Measurements from ENCODE around the gene C12orf60.

Gene C12orf60

DNA sequence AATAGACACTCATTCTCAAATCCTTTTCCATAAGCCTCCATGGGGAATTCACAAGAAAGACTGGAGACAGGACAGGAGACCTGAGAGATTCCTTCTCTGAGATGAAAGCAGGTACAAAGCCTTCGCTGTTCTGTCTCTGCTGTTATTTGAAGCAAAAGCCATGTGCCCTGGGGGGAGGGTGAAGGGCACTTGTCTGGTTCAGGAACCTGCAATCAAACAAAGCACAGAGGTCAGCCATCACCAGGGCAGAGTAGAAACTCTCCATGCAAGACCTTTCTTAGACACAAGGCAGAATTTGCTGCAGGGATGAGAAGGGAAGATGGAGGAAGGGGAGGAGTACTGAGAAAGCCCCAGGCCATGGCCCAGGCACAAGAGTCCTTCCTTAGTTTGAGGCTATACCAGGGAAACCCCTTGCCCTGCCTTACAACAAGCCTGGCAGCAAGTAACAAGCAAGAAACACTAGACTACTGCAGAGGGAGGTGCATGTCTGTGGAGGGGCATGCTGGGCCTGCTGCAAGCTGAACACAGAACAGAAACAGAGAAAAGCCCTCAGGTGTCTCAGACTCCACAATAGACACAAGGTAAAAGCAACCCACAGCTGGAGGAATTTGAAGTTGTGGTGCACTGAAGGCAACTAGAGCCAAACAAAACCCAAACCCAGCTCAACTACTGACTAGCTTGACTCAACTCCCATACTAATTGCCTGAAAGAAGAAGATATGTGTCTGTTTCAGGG, 47.6 kb downstream of the C12orf60 start:
- H3K4me3 ChIP-seq (replicated peaks; ENCODE audit: low read depth, low read length): no peak overlapping the region
- TF ChIP-seq, protein P1, sequence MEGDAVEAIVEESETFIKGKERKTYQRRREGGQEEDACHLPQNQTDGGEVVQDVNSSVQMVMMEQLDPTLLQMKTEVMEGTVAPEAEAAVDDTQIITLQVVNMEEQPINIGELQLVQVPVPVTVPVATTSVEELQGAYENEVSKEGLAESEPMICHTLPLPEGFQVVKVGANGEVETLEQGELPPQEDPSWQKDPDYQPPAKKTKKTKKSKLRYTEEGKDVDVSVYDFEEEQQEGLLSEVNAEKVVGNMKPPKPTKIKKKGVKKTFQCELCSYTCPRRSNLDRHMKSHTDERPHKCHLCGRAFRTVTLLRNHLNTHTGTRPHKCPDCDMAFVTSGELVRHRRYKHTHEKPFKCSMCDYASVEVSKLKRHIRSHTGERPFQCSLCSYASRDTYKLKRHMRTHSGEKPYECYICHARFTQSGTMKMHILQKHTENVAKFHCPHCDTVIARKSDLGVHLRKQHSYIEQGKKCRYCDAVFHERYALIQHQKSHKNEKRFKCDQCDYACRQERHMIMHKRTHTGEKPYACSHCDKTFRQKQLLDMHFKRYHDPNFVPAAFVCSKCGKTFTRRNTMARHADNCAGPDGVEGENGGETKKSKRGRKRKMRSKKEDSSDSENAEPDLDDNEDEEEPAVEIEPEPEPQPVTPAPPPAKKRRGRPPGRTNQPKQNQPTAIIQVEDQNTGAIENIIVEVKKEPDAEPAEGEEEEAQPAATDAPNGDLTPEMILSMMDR (IDR thresholded peaks at IDR 0.05; ENCODE audit: low read depth, low read length, missing control alignments): no peak
- no peak for DNase-seq (ENCODE audit: extremely low read depth, low read depth)

DNA sequence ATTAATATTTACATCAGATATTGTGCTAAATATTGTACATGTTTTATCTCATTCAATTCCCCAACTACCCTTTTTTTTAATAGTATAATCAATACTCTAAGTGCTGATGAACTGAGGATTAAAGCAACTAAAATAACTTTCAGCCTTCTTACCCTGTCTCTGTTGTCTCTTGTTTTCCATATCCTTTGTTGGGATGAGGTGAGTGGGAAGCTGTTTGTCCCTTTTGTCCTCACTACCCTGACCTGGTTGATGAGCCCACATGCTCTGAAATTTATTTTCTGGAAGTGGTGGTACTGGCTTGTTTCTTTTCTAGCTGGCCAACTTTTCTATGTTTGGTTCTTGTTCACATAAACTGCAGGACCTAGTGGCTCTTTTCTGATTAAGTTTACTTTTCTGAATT, 49.4 kb downstream of the C12orf60 start:
- no peak overlapping the region for H3K4me3 ChIP-seq (replicated peaks; ENCODE audit: low read depth, low read length)
- DNase-seq (ENCODE audit: extremely low read depth, low read depth): no peak
- TF ChIP-seq, protein P1 (IDR thresholded peaks at IDR 0.05; ENCODE audit: low read depth, low read length, missing control alignments): no peak

DNA sequence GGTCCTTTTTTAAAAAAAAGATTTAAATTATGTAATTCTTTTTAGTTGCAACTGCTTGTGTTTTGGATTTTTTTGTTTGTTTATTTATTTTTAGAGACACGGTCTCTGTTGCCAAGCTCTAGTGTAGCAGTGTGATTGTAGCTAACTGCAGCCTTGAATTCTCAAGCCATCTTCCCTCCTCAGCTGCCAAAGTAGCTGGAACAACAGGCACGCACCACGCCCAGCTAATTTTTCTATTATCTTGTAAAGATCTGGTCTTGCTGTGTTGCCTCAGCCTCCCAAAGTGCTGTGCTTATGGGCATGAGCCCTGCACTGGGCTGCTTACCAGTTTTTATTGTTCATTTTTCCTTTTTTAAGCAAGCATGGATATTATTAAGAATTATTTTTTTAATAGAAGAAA, 50.5 kb downstream of the C12orf60 start:
- H3K4me3 ChIP-seq (replicated peaks; ENCODE audit: low read depth, low read length): no peak overlapping the region
- no peak for DNase-seq (ENCODE audit: extremely low read depth, low read depth)
- TF ChIP-seq, protein P1 (IDR thresholded peaks at IDR 0.05; ENCODE audit: low read depth, low read length, missing control alignments): no peak

DNA sequence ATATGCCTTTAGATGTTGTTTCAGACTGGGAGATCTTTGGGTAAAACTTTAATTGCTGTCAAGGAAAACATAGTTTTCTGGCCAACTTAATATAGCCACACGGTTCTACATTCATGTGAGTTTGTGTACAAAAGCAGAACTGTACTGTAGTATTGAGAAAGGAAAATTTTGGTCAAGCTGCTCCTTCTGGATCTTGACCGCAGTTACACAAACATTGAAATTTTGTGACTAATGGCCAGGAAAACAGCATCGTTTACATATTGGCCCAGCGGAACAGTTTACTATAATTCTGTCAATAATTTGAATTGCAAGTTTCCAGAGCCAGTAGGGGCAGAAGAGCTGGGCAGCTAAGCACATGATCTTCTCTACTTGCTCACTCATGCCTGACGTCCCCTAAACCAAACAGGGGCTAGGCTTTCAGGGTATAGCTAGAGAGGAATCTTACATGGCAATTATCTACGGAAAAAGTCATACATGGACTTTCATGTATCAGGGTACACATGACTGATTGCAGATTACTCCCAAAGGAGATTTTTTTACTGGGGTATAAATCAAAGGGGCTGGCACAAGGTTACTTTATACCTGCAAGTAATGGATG, 51.2 kb downstream of the C12orf60 start:
- TF ChIP-seq, protein P1 (IDR thresholded peaks at IDR 0.05; ENCODE audit: low read depth, low read length, missing control alignments): no peak
- peak; percentile 45 for DNase-seq (ENCODE audit: extremely low read depth, low read depth)
- H3K4me3 ChIP-seq (replicated peaks; ENCODE audit: low read depth, low read length): no peak overlapping the region

DNA sequence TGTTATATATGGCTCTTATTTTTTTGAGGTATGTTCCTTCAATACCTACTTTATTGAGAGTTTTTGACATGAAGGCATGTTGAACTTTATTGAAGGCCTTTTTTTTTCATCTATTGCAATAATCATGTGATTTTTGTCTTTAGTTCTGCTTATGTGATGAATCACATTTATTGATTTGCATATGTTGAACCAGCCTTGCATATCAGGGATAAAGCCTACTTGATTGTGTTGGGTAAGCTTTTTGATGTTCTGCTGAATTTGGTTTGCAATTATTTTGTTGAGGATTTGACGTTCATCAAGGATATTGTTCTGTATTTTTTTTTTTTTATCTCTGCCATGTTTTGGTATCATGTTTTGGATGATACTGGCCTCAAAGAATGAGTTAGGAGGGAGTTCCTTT, 55.0 kb downstream of the C12orf60 start:
- no peak overlapping the region for H3K4me3 ChIP-seq (replicated peaks; ENCODE audit: low read depth, low read length)
- DNase-seq (ENCODE audit: extremely low read depth, low read depth): no peak
- TF ChIP-seq, protein P1 (IDR thresholded peaks at IDR 0.05; ENCODE audit: low read depth, low read length, missing control alignments): no peak

DNA sequence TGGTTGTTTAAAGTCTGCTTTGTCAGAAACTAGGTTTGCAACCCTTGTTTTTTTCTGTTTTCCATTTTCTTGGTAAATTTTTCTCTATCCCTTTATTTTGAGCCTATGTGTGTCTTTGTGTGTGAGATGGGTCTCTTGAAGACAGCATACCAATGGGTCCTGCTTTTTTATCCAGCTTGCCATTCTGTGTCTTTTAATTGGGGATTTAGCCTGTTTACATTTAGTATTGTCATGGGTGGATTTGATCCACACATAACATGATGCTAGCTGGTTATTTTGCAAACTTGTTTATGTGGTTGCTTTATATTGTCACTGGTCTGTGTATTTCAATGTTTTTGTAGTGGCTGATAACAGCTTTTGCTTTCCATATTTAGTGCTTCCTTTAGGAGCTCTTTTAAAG, 57.0 kb downstream of the C12orf60 start:
- TF ChIP-seq, protein P1 (IDR thresholded peaks at IDR 0.05; ENCODE audit: low read depth, low read length, missing control alignments): no peak
- DNase-seq (ENCODE audit: extremely low read depth, low read depth): no peak
- no peak overlapping the region for H3K4me3 ChIP-seq (replicated peaks; ENCODE audit: low read depth, low read length)
